RPMI8226 (cell line): ENCODE measurements around the gene QPRT.
"Not testable (repeated sequence)": the region's sequence is repeated elsewhere in the genome, so short reads cannot be mapped to it uniquely, and the experiment has no call there.

Experiments
- DNase-seq: peaks from one replicate; pipeline ENCODE4 v3.0.0-alpha.2; 2015

Gene QPRT

DNA sequence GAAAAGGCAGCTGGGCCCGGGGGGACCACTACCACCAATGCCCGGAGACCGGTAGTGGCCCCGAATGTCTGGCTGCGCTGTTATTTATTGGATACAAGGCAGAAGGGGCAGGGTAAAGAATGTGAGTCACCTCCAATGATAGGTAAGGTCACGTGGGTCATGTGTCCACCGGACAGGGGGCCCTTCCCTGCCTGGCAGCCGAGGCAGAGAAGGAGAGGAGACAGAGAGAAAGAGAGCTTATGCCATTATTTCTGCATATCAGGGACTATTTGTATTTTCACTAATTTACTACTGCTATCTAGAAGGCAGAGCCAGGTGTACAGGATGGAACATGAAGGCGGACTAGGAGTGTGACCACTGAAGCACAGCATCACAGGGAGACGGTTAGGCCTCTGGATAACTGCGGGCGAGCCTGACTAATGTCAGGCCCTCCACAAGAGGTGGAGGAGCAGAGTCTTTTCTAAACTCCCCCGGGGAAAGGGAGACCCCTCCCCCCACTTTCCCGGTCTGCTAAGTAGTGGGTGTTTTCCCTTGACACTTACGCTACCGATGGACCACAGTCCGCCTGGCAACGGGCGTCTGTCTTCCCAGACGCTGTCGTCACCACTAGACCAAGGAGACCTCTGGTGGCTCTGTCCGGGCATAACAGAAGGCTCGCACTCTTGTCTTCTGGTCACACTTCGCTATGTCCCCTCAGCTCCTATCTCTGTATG is 42.3 kb downstream of the QPRT start:
- peak; percentile 72 for DNase-seq

DNA sequence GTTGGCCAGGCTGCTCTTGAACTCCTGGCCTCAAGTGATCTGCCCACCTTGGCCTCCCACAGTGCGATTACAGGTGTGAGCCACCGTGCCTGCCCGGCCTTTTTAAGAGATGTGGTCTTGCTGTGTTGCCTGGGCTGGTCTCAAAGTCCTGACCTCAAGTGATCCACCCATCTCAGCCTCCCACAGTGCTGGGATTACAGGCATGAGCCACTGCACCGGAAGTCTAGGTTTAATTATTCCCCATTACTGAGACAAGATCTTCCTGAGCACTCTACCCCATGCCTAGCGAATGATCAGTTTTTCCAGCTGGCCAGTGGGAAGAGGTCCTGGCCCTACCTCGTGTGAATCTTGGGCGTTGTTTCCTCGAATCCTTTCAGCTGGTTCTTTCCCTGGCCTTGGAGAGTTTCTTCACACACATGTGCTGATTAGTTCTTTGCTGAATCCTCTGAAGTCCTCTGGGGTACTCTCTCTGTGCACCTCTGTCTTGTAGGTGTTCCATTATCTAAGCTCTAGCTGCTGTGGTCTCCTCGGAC is 47.9 kb downstream of the QPRT start:
- no peak for DNase-seq

DNA sequence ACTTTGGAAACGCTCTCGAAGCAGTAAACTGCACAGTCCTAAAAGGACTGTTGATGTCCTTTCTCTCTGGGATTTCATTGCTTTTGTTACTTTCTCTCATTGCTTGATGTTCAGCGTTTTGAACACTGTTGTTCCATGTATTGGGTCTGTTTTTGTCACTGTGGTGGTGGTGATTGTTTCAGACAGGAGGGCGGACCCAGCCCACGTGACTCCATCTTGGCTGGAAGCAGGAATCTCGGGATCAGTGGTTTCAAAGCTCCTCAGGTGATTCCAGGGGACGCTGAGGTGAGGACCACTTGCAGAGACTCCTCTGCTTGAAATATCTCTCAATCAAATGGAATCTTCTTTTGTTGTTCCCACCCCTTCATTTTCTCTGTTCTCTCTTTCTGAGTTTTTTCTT is 48.5 kb downstream of the QPRT start:
- no peak for DNase-seq

GRCh38 chr16:29729116-29729521 is 50.1 kb downstream of the QPRT start:
- DNase-seq: peak; percentile 30

DNA sequence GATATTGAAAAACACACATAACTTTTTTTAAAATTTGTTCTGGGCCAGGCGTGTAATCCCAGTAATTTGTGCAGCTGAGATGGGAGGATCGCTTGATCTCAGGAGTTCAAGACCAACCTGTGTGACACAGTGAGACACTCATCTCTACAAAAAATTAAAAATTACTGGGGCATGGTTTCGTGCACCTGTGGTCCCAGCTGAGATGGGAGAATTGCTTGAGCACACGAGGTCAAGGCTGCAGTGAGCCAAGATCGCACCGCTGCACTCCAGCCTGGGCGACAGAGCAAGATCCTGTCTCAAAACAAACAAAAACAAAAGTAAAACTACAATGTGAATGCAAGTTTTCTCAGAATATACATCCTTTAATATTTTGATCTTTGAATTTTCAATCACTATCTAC is 51.7 kb downstream of the QPRT start:
- DNase-seq: peak; percentile 40

- DNase-seq: peak; percentile 40
These were observed 53.0 kb downstream of the QPRT start for GRCh38 chr16:29731768-29732601.

DNA sequence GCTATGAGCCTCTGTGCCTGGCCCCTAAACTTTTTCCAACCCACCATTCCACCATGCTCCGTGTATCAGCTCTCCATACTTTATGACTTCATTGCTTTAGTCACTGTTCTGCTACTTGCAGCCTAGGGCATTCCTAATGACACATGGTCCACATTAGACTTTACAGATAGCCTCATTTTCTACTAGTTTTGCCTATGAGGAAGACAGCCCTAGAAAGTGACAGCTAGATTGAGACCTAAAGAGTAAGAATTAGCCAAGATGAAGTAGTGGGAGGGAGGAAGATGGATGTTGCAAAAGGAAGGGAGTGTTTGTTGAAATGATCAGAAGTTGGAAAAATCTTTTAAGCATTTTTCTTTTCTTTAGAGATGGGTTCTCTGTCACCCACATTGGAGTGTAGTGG is 55.8 kb downstream of the QPRT start:
- no peak for DNase-seq

DNA sequence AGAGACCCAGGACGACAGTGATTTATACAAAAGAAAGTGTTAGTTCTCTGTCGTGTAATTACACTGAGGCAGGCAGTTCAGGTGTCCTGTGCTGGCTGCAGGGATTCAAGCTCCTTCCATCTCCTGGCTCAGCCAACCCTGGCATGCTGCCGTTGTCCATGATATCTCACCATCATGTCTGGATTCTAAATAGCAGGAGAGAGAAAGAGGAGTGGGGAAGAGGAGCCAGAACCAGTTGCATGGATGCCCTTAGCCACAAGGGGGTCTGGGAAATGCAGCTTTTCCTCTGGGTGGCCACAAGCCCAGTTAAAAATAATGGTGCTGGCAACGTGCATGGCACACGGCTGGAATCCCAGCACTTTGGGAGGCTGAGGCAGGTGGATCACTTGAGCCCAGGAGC is 57.1 kb downstream of the QPRT start:
- DNase-seq: no peak

- DNase-seq: no peak
These were observed 57.8 kb downstream of the QPRT start for GRCh38 chr16:29736764-29737163.

GRCh38 chr16:29737713-29738112 is 58.7 kb downstream of the QPRT start:
- no peak for DNase-seq

DNA sequence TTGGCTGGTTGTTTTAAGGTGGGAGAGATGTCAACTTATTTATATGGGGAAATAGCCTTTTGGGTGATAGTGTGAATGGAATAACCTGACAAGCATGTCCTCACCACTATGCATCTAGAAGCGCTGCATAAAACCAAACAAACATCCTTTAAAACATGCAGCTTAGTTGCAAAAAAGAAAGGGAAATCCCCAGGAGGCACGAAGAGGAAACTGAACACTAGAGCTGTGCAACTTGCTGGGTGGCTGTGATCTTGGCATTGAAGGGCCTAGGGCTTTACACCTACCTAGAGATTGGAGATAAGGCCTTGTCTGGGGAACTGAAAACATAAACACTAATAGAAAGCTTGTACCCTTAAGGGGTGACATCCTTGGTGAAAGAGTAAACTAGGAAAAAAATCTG is 59.5 kb downstream of the QPRT start:
- DNase-seq: peak; percentile 56

DNA sequence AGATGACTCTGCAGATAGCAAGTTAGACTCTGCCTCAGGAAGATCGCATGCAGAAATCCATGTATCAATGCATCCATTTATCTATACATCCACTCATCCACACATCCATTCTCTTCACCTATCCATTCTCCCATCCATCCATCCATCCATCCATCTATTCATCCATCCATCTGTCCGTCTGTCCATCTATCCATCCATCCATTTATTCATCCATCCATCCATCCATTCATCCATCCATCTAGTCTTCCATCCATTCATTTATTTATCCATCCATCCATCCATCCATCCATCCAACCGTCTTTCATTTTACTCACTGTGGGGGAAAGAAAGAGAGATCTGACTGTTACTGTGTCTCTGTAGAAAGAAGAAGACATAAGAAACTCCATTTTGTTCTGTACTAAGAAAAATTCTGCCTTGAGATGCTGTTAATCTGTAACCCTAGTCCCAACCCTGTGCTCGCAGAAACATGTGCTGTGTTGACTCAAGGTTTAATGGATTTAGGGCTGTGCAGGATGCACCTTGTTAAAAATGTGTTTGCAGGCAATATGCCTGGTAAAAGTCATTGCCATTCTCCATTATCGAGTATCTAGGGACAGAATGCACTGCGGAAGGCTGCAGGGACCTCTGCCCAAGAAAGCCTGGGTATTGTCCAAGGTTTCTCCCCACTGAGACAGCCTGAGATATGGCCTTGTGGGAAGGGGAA is 61.1 kb downstream of the QPRT start:
- DNase-seq: not testable (repeated sequence)

- not testable (repeated sequence) for DNase-seq
These were observed 61.6 kb downstream of the QPRT start for GRCh38 chr16:29740630-29741015.

- DNase-seq: peak; percentile 62
These were observed 63.8 kb downstream of the QPRT start for GRCh38 chr16:29742683-29743275.

- no peak for DNase-seq
These were observed 64.5 kb downstream of the QPRT start for GRCh38 chr16:29743475-29743826.

DNA sequence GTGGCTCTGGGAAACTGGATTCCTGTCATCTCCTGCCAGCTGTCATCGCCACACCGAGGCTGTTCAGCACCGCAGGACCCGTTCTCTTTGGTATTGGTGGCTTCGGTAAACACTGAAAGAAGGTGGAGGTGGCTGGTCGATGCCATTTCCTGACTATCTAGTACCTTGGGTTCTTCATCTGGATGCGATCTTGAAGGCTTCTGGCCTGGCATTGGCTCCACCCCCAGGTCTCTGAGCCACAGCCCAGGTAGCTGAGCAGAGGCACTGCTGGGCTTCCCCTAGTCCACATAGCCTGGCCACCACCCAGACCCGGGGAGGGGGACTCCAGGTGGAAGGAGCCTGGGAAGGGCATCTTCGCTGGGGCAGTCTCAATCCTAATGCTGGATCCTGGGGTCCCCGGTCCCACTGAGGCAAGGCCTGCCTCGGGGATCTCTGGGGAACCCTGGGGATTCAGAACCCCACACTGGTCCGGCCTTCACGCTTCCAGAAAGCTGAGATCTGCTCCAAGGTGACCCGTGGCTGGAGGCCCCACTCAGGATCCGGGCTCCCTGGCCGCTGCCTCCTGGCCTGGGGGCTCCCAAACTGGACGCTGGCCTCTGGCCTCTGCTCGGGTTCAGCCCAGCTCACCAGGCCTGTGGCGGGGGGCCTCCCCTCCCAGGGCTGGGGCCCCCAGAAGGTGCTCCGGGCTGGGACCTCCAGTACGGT is 65.0 kb downstream of the QPRT start:
- no peak for DNase-seq

GRCh38 chr16:29744541-29745101 is 65.6 kb downstream of the QPRT start:
- DNase-seq: no peak

GRCh38 chr16:29745121-29745852 is 66.3 kb downstream of the QPRT start:
- no peak for DNase-seq

- peak; percentile 80 for DNase-seq
These were observed 66.9 kb downstream of the QPRT start, which contains the start of gene C16orf54 for GRCh38 chr16:29745853-29746345. C16orf54 (minus strand) TSS chr16:29745990; CDS start chr16:29744951, 1,039 bp downstream.

- DNase-seq: not testable (repeated sequence)
These were observed 67.5 kb downstream of the QPRT start for GRCh38 chr16:29746518-29746917.
